Endothelial cell of umbilical vein (primary cell): ENCODE data around the gene PRSS53. TPM values are rescaled to one million over a fixed set of nuclear protein-coding genes. Genes with fewer than 3 reads are reported as not detected.

Source experiments
- BruUV-seq: library from RNA; stranded (reverse); fragments of 400-500 nt; replicated peaks from 2 replicates; lab custom pipeline; 2021; lab: Mats Ljungman, UMichigan
- CTCF ChIA-PET: fragments of 300-600, 350-600 bp; sonication (Branson Sonifier 250); formaldehyde crosslinking; loops from one replicate; lab custom pipeline; 2021; ENCODE audit warnings: antibody characterized with exemption, inconsistent platforms; lab: Charles Lee
- POLR2A ChIA-PET: fragments of 300-600, 350-600 bp; sonication (Branson Sonifier 250); formaldehyde crosslinking; loops from one replicate; lab custom pipeline; 2021; ENCODE audit warnings: antibody characterized with exemption, inconsistent platforms; lab: Charles Lee
- DNase-seq: peaks from one replicate; pipeline ENCODE4 v3.0.0-alpha.2; 2011; ENCODE audit warnings: low read depth, low spot score
- FAIRE-seq: peaks from 2 replicates; lab custom pipeline; 2011; peaks lifted over from hg19 to GRCh38; lab: Jason Lieb, UNC
- H2AFZ ChIP-seq: 2 replicates; pipeline ENCODE4 v1.6.0; 2012; ENCODE audit warnings: low read depth, low read length, control low read depth, inconsistent platforms
- H3K27ac ChIP-seq: 2 replicates; pipeline ENCODE4 v1.5.1; 2011; ENCODE audit warnings: low read depth, mild to moderate bottlenecking, control low read depth, low read length, moderate library complexity; ENCODE audit not compliant: insufficient read depth
- H3K27me3 ChIP-seq, 2 experiments: 2 replicates each; pipeline versions ENCODE4 v1.6.0 to v1.6.1; 2011; ENCODE audit warnings: low read length in 2 of 2, mixed read lengths in 1 of 2; ENCODE audit not compliant: control insufficient read depth in 2 of 2, insufficient read depth in 2 of 2
- H3K36me3 ChIP-seq, 2 experiments: 2 replicates in 1 of 2; 3 replicates in 1 of 2; pipeline ENCODE4 v1.5.1; 2011; ENCODE audit warnings: low read length in 2 of 2, mild to moderate bottlenecking in 1 of 2, moderate library complexity in 1 of 2; ENCODE audit not compliant: control insufficient read depth in 2 of 2, insufficient read depth in 2 of 2; ENCODE audit errors: extremely low read depth in 1 of 2
- H3K4me1 ChIP-seq: 3 replicates; pipeline ENCODE4 v1.5.1; 2011; ENCODE audit warnings: mild to moderate bottlenecking, low read length; ENCODE audit not compliant: control insufficient read depth, insufficient read depth; ENCODE audit errors: extremely low read depth
- H3K4me2 ChIP-seq: 2 replicates; pipeline ENCODE4 v1.6.1; 2011; ENCODE audit warnings: low read length, control low read depth, mixed read lengths; ENCODE audit not compliant: insufficient read depth
- H3K4me3 ChIP-seq, 3 experiments: fragments of 200-600 bp in 1 of 3; sonication (generic), shearing (Covaris generic) in 1 of 3; replicated peaks in 1 of 3; 2 replicates each; pipeline ENCODE4 v1.5.1; 2011 to 2016; ENCODE audit warnings: control low read depth in 3 of 3, low read length in 3 of 3, mild to moderate bottlenecking in 2 of 3, inconsistent platforms in 1 of 3, low read depth in 1 of 3, moderate library complexity in 1 of 3; ENCODE audit not compliant: insufficient read depth in 1 of 3
- H3K79me2 ChIP-seq: 2 replicates; pipeline ENCODE4 v1.6.0; 2012; ENCODE audit warnings: low read length, inconsistent platforms; ENCODE audit not compliant: control insufficient read depth, insufficient read depth
- H3K9ac ChIP-seq: replicated peaks from 2 replicates; pipeline ENCODE3; 2011; ENCODE audit warnings: low read length, control low read depth; ENCODE audit not compliant: insufficient read depth; ENCODE audit errors: extremely low read depth
- H3K9me1 ChIP-seq: replicated peaks from 3 replicates; pipeline ENCODE4 v1.6.0; 2011; ENCODE audit warnings: mild to moderate bottlenecking, low read length; ENCODE audit not compliant: control insufficient read depth, insufficient read depth; ENCODE audit errors: extremely low read depth
- H3K9me3 ChIP-seq: replicated peaks from 2 replicates; pipeline ENCODE4 v1.5.1; 2012; ENCODE audit warnings: low read length, inconsistent platforms; ENCODE audit not compliant: control insufficient read depth, insufficient read depth
- H4K20me1 ChIP-seq: replicated peaks from 2 replicates; pipeline ENCODE3; 2011; ENCODE audit warnings: mild to moderate bottlenecking, low read length; ENCODE audit not compliant: control insufficient read depth, insufficient read depth; ENCODE audit errors: extremely low read depth
- CTCF ChIP-seq, 2 donors: IDR thresholded peaks; 1 replicate in 1 of 2; 2 replicates in 1 of 2; pipeline ENCODE4 v1.5.1; 2011; ENCODE audit warnings: low read length in 2 of 2, mild to moderate bottlenecking in 2 of 2, moderate library complexity in 2 of 2, control low read depth in 1 of 2, inconsistent platforms in 1 of 2, low read depth in 1 of 2; ENCODE audit not compliant: insufficient read depth in 1 of 2; ENCODE audit errors: extremely low read depth in 1 of 2
- EZH2 ChIP-seq: IDR thresholded peaks from 2 replicates; pipeline ENCODE4 v1.6.1; 2012; ENCODE audit warnings: borderline replicate concordance, low read depth, mild to moderate bottlenecking, moderate library complexity, low read length, inconsistent platforms; ENCODE audit not compliant: severe bottlenecking
- FOS ChIP-seq: IDR thresholded peaks from 2 replicates; pipeline ENCODE4 v1.6.1; 2011; ENCODE audit warnings: mild to moderate bottlenecking, low read length, moderate library complexity, borderline replicate concordance; ENCODE audit not compliant: insufficient read depth
- GATA2 ChIP-seq: IDR thresholded peaks from 2 replicates; pipeline ENCODE4 v1.7.0; 2011; ENCODE audit warnings: low read depth, mild to moderate bottlenecking, moderate library complexity, mixed read lengths, low read length; ENCODE audit not compliant: insufficient read length, insufficient read depth
- JUN ChIP-seq: IDR thresholded peaks from 2 replicates; pipeline ENCODE4 v1.6.1; 2011; ENCODE audit warnings: borderline replicate concordance, low read depth; ENCODE audit not compliant: insufficient read length, insufficient read depth
- MAX ChIP-seq: IDR thresholded peaks from 2 replicates; pipeline ENCODE4 v1.6.1; 2011; ENCODE audit not compliant: insufficient read depth, insufficient read length
- MYC ChIP-seq: IDR thresholded peaks from one replicate; pipeline ENCODE4 v1.6.1; 2011; ENCODE audit warnings: mild to moderate bottlenecking, low read depth, low read length
- POLR2A ChIP-seq: IDR thresholded peaks from 2 replicates; pipeline ENCODE4 v1.6.1; 2012; ENCODE audit warnings: low read depth, mild to moderate bottlenecking, control low read depth, low read length
- POLR2AphosphoS5 ChIP-seq: IDR thresholded peaks from 2 replicates; pipeline ENCODE4 v1.6.1; 2012; ENCODE audit warnings: low read depth, mild to moderate bottlenecking, control low read depth, low read length, moderate library complexity; ENCODE audit not compliant: insufficient read depth
- dilution Hi-C: fragments of 300-500 bp; cut with MboI; formaldehyde crosslinking; loops from one replicate; pipeline ENCODE4 v1.15.0; 2019; ENCODE audit warnings: low sequenced_read_pairs; ENCODE audit not compliant: extremely low pct_ligation_motif_present
- intact Hi-C: fragments of 100-400 bp; cut with micrococcal nuclease; formaldehyde crosslinking; loops from one replicate; pipeline ENCODE4 v1.10.0; 2022
- polyA plus RNA-seq, 4 experiments: library from polyadenylated mRNA; depleted of rRNA in 3 of 4; stranded (reverse) in 3 of 4; unstranded in 1 of 4; fragments of >200 nt; gene quantifications; 2 replicates each; pipeline versions ENCODE4 v1.2.1 to v1.2.3, GENCODE V29; 2011 to 2012; ENCODE audit warnings: missing spikeins in 1 of 4
- total RNA-seq: library from RNA; stranded (reverse); gene quantifications from 2 replicates; pipeline ENCODE4 v1.2.3, GENCODE V29; 2021

The PRSS53 gene
- total and polyA plus RNA-seq, 2 donors (not counting 3 experiments of a cell fraction or from before 2014, with no cell fraction given) = 2.8 to 3.5 TPM

GRCh38 chr16:31085411-31085810, 3.3 kb downstream of the PRSS53 start:
- H3K79me2 ChIP-seq = no peaks in the 10 kb centered on the region
- no peaks in the 10 kb centered on the region for H3K4me1 ChIP-seq
- no peak overlapping the region for H3K27ac ChIP-seq
- H3K9me1 ChIP-seq = no peaks in the 10 kb centered on the region
- H3K4me2 ChIP-seq = no peak overlapping the region
- no peaks in the 10 kb centered on the region for H3K9me3 ChIP-seq
- no peak for FAIRE-seq
- no TSS peak for BruUV-seq
- peaks cover 0 to 17% of the 10 kb centered on the region in 2 experiments for H3K36me3 ChIP-seq
- no peak overlapping the region for H3K4me3 ChIP-seq
- H4K20me1 ChIP-seq = no peaks in the 10 kb centered on the region
- no peak for DNase-seq
- ChIA-PET CTCF (interaction anchor here (1.0 to 1.8 kb wide), 3 partner anchors 11 to 101 kb away, joined by 3 to 5 read pairs (median 3); partner anchors contain the start of genes HSD3B7, ZNF646 and ZNF668), POLR2A (interaction anchor here (1.2 kb wide), 1 partner anchor 17 kb away, joined by 3 read pairs; no protein-coding TSS in a partner anchor)
- intact Hi-C loops = no loop called here
- no peak overlapping the region for H2AFZ ChIP-seq
- dilution Hi-C loops = no loop called here
- no peak for TF ChIP-seq JUN
- no peak for TF ChIP-seq GATA2
- TF ChIP-seq POLR2A = no peak
- TF ChIP-seq EZH2 = no peak
- no peak for TF ChIP-seq POLR2AphosphoS5
- TF ChIP-seq FOS = no peak
- no peak for TF ChIP-seq CTCF (IDR thresholded peaks at IDR 0.05; ENCODE audit: extremely low read depth in 1 of 2, insufficient read depth in 1 of 2, low read depth in 1 of 2, low read length in 2 of 2)
- TF ChIP-seq MAX = no peak
- TF ChIP-seq MYC = no peak
- no peak overlapping the region for H3K9ac ChIP-seq
- no peaks in the 10 kb centered on the region for H3K27me3 ChIP-seq
